PC-9 (cell line): ENCODE data around the gene ITGB3. TPM values are rescaled to one million over a fixed set of nuclear protein-coding genes. Genes with fewer than 3 reads are reported as not detected.
A peak's percentile ranks its signal among the peaks of the same experiment; 100 is the strongest.

Source experiments
- BruUV-seq: library from RNA; stranded (reverse); fragments of 400-500 nt; replicated peaks from 2 replicates; lab custom pipeline; 2021; lab: Mats Ljungman, UMichigan
- CTCF ChIA-PET: fragments of 300-600 bp; sonication (Branson Sonifier 250); formaldehyde crosslinking; loops from one replicate; lab custom pipeline; 2022; ENCODE audit warnings: antibody characterized with exemption; lab: Charles Lee
- POLR2A ChIA-PET: fragments of 300-600 bp; sonication (Branson Sonifier 250); formaldehyde crosslinking; loops from one replicate; lab custom pipeline; 2022; ENCODE audit warnings: antibody characterized with exemption; ENCODE audit not compliant: unreplicated experiment; lab: Charles Lee
- DNase-seq, 2 experiments: peaks; one replicate each; pipeline versions ENCODE4 v3.0.0 to v3.0.0-alpha.2; 2015 to 2022; ENCODE audit warnings: mixed read lengths in 1 of 2
- H2AFZ ChIP-seq: fragments of 200-600 bp; sonication (generic); 2 replicates; pipeline ENCODE4 v1.8.1; 2017; ENCODE audit warnings: antibody characterized with exemption
- H3F3A ChIP-seq: fragments of 200-600 bp; sonication (generic); 2 replicates; pipeline ENCODE4 v1.8.1; 2017; ENCODE audit warnings: antibody characterized with exemption, mild to moderate bottlenecking, low read depth; ENCODE audit not compliant: insufficient read depth
- H3K27ac ChIP-seq: fragments of 200-600 bp; sonication (generic); 2 replicates; pipeline ENCODE4 v1.6.1; 2016; ENCODE audit warnings: mixed run types
- H3K27me3 ChIP-seq: fragments of 200-600 bp; sonication (generic); 2 replicates; pipeline ENCODE4 v1.6.1; 2016; ENCODE audit warnings: low read depth, mixed run types; ENCODE audit not compliant: insufficient read depth
- H3K36me3 ChIP-seq: fragments of 200-600 bp; sonication (generic); 2 replicates; pipeline ENCODE4 v1.6.1; 2016; ENCODE audit warnings: low read depth, mixed run types
- H3K4me1 ChIP-seq: fragments of 200-600 bp; sonication (generic); replicated peaks from 2 replicates; pipeline ENCODE4 v1.6.1; 2016; ENCODE audit warnings: mixed run types; ENCODE audit not compliant: insufficient read depth
- H3K4me2 ChIP-seq: fragments of 200-600 bp; sonication (generic); 2 replicates; pipeline ENCODE4 v1.6.1; 2017; ENCODE audit warnings: mixed run types
- H3K4me3 ChIP-seq: fragments of 200-600 bp; sonication (generic); 2 replicates; pipeline ENCODE4 v1.6.1; 2016; ENCODE audit warnings: mixed run types
- H3K79me2 ChIP-seq: fragments of 200-600 bp; sonication (generic); 2 replicates; pipeline ENCODE4 v1.6.1; 2017; ENCODE audit warnings: low read depth, mixed run types
- H3K9me2 ChIP-seq: fragments of 200-600 bp; sonication (generic); 2 replicates; pipeline ENCODE4 v1.8.1; 2017; ENCODE audit warnings: mild to moderate bottlenecking; ENCODE audit not compliant: insufficient read depth
- H3K9me3 ChIP-seq: fragments of 200-600 bp; sonication (generic); 2 replicates; pipeline ENCODE4 v1.8.1; 2016; ENCODE audit warnings: low read depth; ENCODE audit not compliant: insufficient read depth
- H4K20me1 ChIP-seq: fragments of 200-600 bp; sonication (generic); 2 replicates; pipeline ENCODE4 v1.8.1; 2017; ENCODE audit not compliant: insufficient read depth
- CTCF ChIP-seq: fragments of 200-600 bp; sonication (generic); conservative IDR thresholded peaks from 2 replicates; pipeline ENCODE4 v1.6.1; 2017; ENCODE audit warnings: mixed run types, antibody characterized with exemption, mild to moderate bottlenecking, moderate library complexity
- EZH2 ChIP-seq: fragments of 200-600 bp; sonication (generic); IDR thresholded peaks from 2 replicates; pipeline ENCODE4 v1.8.0; 2017; ENCODE audit warnings: antibody characterized with exemption, low read depth
- intact Hi-C: fragments of 100-400 bp; cut with micrococcal nuclease; formaldehyde crosslinking; loops from one replicate; pipeline ENCODE4 v1.10.0; 2022; ENCODE audit not compliant: unreplicated experiment
- total RNA-seq: library from RNA; stranded (reverse); gene quantifications from 2 replicates; pipeline ENCODE4 v1.2.3, GENCODE V29; 2021

Gene ITGB3
- total RNA-seq, 1 experiment from 2014 or later: 0.31 TPM

- intact Hi-C loops: no loop called here
- Histone ChIP-seq H3K9me2 (no peaks in the 10 kb centered on the region; the same call in 1 of the 2 replicates), H4K20me1 (no peaks in the 10 kb centered on the region), H3K4me1 (peaks cover 24% of the 10 kb centered on the region), H3K27me3 (no peaks in the 10 kb centered on the region), H3K36me3 (no peaks in the 10 kb centered on the region), H3K9me3 (no peaks in the 10 kb centered on the region), H3K79me2 (no peaks in the 10 kb centered on the region), H3K4me2 (peak overlapping the region; percentile 46), H3K4me3 (no peak overlapping the region), H3F3A (peaks cover 22% of the 10 kb centered on the region), H2AFZ (peak overlapping the region; percentile 23; the same call in 1 of the 2 replicates), H3K27ac (peak overlapping the region; percentile 80)
- ChIA-PET CTCF (no interaction called here), POLR2A (interaction anchor here (0.6 kb wide), 1 partner anchor 737 kb away, joined by 3 read pairs; the partner anchor contains the start of gene PNPO)
- TF ChIP-seq CTCF: no peak
- TF ChIP-seq EZH2: no peak
- peak; percentile 9 to 66 for DNase-seq
- no TSS peak for BruUV-seq
These were observed 48.8 kb upstream of the ITGB3 start for GRCh38 chr17:47204722-47205418.

- no peak overlapping the region for H3K4me3 ChIP-seq
- no peaks in the 10 kb centered on the region for H4K20me1 ChIP-seq
- peak overlapping the region; percentile 80 for H3K27ac ChIP-seq
- TF ChIP-seq CTCF: no peak
- TF ChIP-seq EZH2: no peak
- H3K9me3 ChIP-seq: no peaks in the 10 kb centered on the region
- DNase-seq: peak; percentile 90 to 95
- no peaks in the 10 kb centered on the region for H3K27me3 ChIP-seq
- H3K79me2 ChIP-seq: no peaks in the 10 kb centered on the region
- no peaks in the 10 kb centered on the region; the same call in 1 of the 2 replicates for H3K9me2 ChIP-seq
- peak overlapping the region; percentile 46 for H3K4me2 ChIP-seq
- H2AFZ ChIP-seq: peak overlapping the region; percentile 23; the same call in 1 of the 2 replicates
- POLR2A ChIA-PET: interaction anchor here (0.6 to 0.7 kb wide), 3 partner anchors 614 to 1375 kb away, joined by 3 to 4 read pairs (median 3); partner anchors contain the start of gene PNPO
- H3F3A ChIP-seq: peaks cover 22% of the 10 kb centered on the region
- BruUV-seq: no TSS peak
- CTCF ChIA-PET: no interaction called here
- intact Hi-C loops: no loop called here
- H3K36me3 ChIP-seq: no peaks in the 10 kb centered on the region
- H3K4me1 ChIP-seq: peaks cover 24% of the 10 kb centered on the region
These were observed 48.1 kb upstream of the ITGB3 start for GRCh38 chr17:47205419-47205963.

- peaks cover 22% of the 10 kb centered on the region for H3F3A ChIP-seq
- DNase-seq: no peak
- peaks cover 24% of the 10 kb centered on the region for H3K4me1 ChIP-seq
- H3K9me2 ChIP-seq: no peaks in the 10 kb centered on the region; the same call in 1 of the 2 replicates
- H3K27ac ChIP-seq: no peak overlapping the region
- H3K79me2 ChIP-seq: no peaks in the 10 kb centered on the region
- no peaks in the 10 kb centered on the region for H3K36me3 ChIP-seq
- intact Hi-C loops: no loop called here
- no peak overlapping the region for H3K4me3 ChIP-seq
- ChIA-PET POLR2A (no interaction called here), CTCF (no interaction called here)
- H2AFZ ChIP-seq: no peak overlapping the region
- TF ChIP-seq CTCF: no peak
- no peak for TF ChIP-seq EZH2
- H4K20me1 ChIP-seq: no peaks in the 10 kb centered on the region
- BruUV-seq: no TSS peak
- no peak overlapping the region for H3K4me2 ChIP-seq
- no peaks in the 10 kb centered on the region for H3K27me3 ChIP-seq
- H3K9me3 ChIP-seq: no peaks in the 10 kb centered on the region
These were observed 46.2 kb upstream of the ITGB3 start for GRCh38 chr17:47207143-47208067.
